CD4-positive, alpha-beta T cell treated with Interleukin-4 for 1 hour (primary cell): ENCODE results near the gene SLIT1.

ENCODE experiments used
- DNase-seq, 2 donors: peaks; one replicate each; pipeline ENCODE4 v3.0.0-alpha.2; 2020 to 2022

Gene SLIT1

DNA sequence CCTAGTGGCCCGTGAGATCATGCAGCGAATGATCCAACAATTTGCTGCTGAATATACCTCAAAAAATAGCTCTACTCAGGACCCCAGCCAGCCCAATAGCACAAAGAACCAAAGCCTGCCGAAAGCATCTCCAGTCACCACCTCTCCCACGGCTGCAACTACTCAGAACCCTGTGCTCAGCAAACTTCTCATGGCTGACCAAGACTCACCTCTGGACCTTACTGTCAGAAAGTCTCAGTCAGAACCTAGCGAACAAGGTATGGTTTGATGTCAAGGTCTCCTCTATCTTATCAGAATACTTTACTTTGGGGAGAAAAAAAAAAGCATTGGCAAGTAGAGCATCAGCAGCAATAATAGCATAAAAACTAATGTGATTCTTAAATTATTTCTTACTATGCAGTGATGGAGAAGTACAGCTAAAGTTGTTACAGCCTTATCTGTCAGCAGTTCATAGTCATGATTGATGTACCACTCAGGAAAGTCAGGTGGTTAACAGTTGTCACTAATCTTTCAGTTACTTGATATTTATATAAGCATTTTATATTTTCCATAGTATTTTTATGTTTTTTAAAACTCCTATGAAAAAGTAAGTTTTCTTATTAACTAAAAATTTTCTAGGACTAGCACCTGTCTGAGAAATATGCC is 236.6 kb downstream of the SLIT1 start:
- no peak for DNase-seq
